Mesendoderm (in vitro differentiated cells): ENCODE data around the gene CFAP46.

Experiments
- DNase-seq: peaks from one replicate; pipeline ENCODE4 v3.0.0; 2013
- H2AK5ac ChIP-seq: 2 replicates; pipeline ENCODE4 v1.6.1; 2013; ENCODE audit warnings: low read length, inconsistent platforms
- H2BK120ac ChIP-seq: 2 replicates; pipeline ENCODE4 v1.6.1; 2013; ENCODE audit warnings: low read depth, mild to moderate bottlenecking, low read length, moderate library complexity, mixed read lengths
- H2BK15ac ChIP-seq: replicated peaks from 2 replicates; pipeline ENCODE4 v1.6.1; 2013; ENCODE audit warnings: low read depth, mild to moderate bottlenecking, moderate library complexity
- H2BK5ac ChIP-seq: 2 replicates; pipeline ENCODE4 v1.6.1; 2013; ENCODE audit warnings: low read length, inconsistent platforms
- H3K18ac ChIP-seq: 2 replicates; pipeline ENCODE4 v1.6.1; 2013; ENCODE audit warnings: mild to moderate bottlenecking, low read length, mixed read lengths
- H3K23ac ChIP-seq: one replicate; pipeline ENCODE4 v1.6.1; 2013; ENCODE audit warnings: low read length
- H3K27ac ChIP-seq: 2 replicates; pipeline ENCODE4 v1.5.1; 2013; ENCODE audit warnings: low read depth, mild to moderate bottlenecking, inconsistent platforms, low read length, moderate library complexity
- H3K27me3 ChIP-seq: 2 replicates; pipeline ENCODE4 v1.6.1; 2013; ENCODE audit warnings: low read length, control low read depth, mild to moderate bottlenecking, inconsistent platforms; ENCODE audit not compliant: insufficient read depth, poor library complexity
- H3K36me3 ChIP-seq: 2 replicates; pipeline ENCODE4 v1.6.1; 2013; ENCODE audit warnings: low read length, inconsistent platforms; ENCODE audit not compliant: control insufficient read depth, insufficient read depth
- H3K4ac ChIP-seq: one replicate; pipeline ENCODE4 v1.6.1; 2013; ENCODE audit warnings: low read depth, mild to moderate bottlenecking, low read length, moderate library complexity
- H3K4me1 ChIP-seq: 2 replicates; pipeline ENCODE4 v1.6.1; 2013; ENCODE audit warnings: low read depth, low read length, inconsistent platforms; ENCODE audit not compliant: control insufficient read depth
- H3K4me2 ChIP-seq: 2 replicates; pipeline ENCODE4 v1.6.1; 2013; ENCODE audit warnings: low read length
- H3K4me3 ChIP-seq: 2 replicates; pipeline ENCODE4 v1.5.1; 2013; ENCODE audit warnings: mild to moderate bottlenecking, low read length
- H3K56ac ChIP-seq: one replicate; pipeline ENCODE4 v1.6.1; 2013; ENCODE audit warnings: low read length
- H3K79me1 ChIP-seq: 2 replicates; pipeline ENCODE4 v1.6.1; 2013; ENCODE audit warnings: low read length, inconsistent platforms
- H3K79me2 ChIP-seq: 2 replicates; pipeline ENCODE4 v1.6.1; 2013; ENCODE audit warnings: mild to moderate bottlenecking, low read length; ENCODE audit not compliant: control insufficient read depth, insufficient read depth
- H3K9ac ChIP-seq: 2 replicates; pipeline ENCODE4 v1.6.1; 2013; ENCODE audit warnings: low read length, inconsistent platforms
- H4K5ac ChIP-seq: one replicate; pipeline ENCODE4 v1.6.1; 2013; ENCODE audit warnings: low read length
- H4K8ac ChIP-seq: one replicate; pipeline ENCODE4 v1.6.1; 2013; ENCODE audit warnings: low read depth, mild to moderate bottlenecking, control low read depth, low read length, moderate library complexity
- WGBS: extraction: QIAGEN DNeasy Blood & Tissue Kit; methylation state at CpG from one replicate; pipeline ENCODE4 v1.1.7; 2013; ENCODE audit warnings: low lambda C conversion rate, missing lambda C conversion rate; ENCODE audit not compliant: insufficient coverage; ENCODE audit errors: extremely low coverage; 5-methylcytosine and 5-hydroxymethylcytosine counted together

Gene CFAP46

DNA sequence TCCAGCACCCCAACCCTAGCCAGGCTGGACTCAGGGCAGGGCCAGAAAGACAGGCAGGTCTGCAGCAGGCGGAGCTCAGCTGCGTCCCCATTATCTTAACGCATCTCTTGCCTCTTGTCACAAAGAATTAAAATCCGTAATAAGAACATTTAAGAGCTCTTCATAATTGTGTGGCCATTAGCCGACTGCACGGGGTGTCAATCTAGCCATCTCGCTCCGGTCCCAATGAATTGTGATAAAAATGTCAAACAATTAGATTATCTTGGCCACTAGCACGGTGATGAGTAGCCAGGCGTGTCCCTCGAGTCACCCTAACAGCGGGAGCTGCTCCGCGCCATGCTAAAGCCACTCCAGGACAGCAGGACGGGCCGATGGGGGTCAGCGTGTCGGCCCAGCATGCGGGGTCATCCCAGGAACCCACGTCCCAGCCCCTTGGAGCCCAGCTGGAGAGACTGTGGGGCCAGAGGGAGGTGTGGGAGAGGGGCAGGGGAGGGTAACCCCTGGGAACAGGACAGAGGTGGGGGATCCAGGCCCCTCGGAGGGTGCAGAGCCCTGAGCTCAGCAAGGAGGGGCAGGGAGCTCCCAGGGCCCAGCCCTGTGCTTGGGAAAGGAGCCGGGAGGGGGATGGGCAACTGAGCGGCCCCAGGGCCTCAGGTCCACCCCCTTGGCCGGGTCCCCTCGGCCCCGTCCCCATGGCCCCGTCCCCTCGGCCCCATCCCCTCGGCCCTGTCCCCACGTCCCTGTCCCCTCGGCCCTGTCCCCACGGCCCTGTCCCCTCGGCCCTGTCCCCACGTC lies 138.8 kb downstream of the CFAP46 start:
- Histone ChIP-seq H3K27me3 (no peaks in the 10 kb centered on the region), H3K23ac (no peak overlapping the region), H2BK15ac (no peak overlapping the region), H3K4me2 (no peak overlapping the region), H3K36me3 (no peaks in the 10 kb centered on the region), H3K9ac (no peak overlapping the region), H3K56ac (no peak overlapping the region), H2BK120ac (no peak overlapping the region), H3K4me1 (no peaks in the 10 kb centered on the region), H3K18ac (no peak overlapping the region), H2BK5ac (no peak overlapping the region), H3K79me1 (no peaks in the 10 kb centered on the region), H4K8ac (no peak overlapping the region), H4K5ac (no peak overlapping the region), H3K27ac (no peak overlapping the region), H3K4me3 (no peak overlapping the region), H3K4ac (no peak overlapping the region), H3K79me2 (no peaks in the 10 kb centered on the region), H2AK5ac (no peak overlapping the region)
- no peak for DNase-seq
- WGBS = no CpG with 5 or more reads among the region's 34 CpGs

DNA sequence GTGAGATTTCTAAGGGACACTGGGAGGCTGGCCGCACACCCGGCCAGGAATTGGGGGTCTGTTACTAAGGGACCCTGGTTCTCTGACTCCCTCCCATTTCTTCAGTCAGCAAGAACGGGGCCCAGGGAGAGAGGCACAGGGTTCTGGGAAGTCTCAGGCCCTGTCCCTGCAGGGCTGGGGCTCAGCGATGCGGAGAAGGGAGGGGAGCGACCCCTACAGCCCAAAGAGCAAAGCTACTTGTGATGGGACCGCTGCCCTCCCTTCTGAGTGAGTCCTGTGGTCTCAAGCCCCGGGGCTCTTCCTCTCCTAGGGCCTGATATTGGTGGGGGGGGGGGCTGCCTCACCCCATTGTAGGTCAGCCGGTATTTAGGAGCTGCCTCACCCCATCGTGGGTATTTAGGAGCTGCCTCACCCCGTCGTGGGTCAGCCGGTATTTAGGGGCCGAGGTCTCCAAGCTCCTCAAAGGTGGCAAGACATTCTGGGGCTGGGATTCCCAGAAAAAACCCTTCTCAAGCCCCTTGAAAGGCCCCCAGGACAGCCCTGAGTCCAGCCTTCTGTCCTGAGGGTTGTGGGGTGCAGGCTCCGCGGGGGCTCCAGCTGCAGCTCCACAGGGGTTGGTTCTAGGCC lies 139.6 kb downstream of the CFAP46 start:
- H4K5ac ChIP-seq = no peak overlapping the region
- no peak overlapping the region for H2BK15ac ChIP-seq
- H3K18ac ChIP-seq = no peak overlapping the region
- no peak overlapping the region for H2BK120ac ChIP-seq
- H3K27ac ChIP-seq = no peak overlapping the region
- no peak overlapping the region for H3K4me2 ChIP-seq
- peak; percentile 65 for DNase-seq
- H3K56ac ChIP-seq = no peak overlapping the region
- H3K4ac ChIP-seq = no peak overlapping the region
- no peak overlapping the region for H3K23ac ChIP-seq
- no peak overlapping the region for H2AK5ac ChIP-seq
- no peaks in the 10 kb centered on the region for H3K4me1 ChIP-seq
- H3K4me3 ChIP-seq = no peak overlapping the region
- H3K79me2 ChIP-seq = no peaks in the 10 kb centered on the region
- no peaks in the 10 kb centered on the region for H3K27me3 ChIP-seq
- H3K79me1 ChIP-seq = no peaks in the 10 kb centered on the region
- no peak overlapping the region for H2BK5ac ChIP-seq
- H4K8ac ChIP-seq = no peak overlapping the region
- H3K9ac ChIP-seq = no peak overlapping the region
- no peaks in the 10 kb centered on the region for H3K36me3 ChIP-seq
- WGBS = no CpG with 5 or more reads among the region's 16 CpGs

DNA sequence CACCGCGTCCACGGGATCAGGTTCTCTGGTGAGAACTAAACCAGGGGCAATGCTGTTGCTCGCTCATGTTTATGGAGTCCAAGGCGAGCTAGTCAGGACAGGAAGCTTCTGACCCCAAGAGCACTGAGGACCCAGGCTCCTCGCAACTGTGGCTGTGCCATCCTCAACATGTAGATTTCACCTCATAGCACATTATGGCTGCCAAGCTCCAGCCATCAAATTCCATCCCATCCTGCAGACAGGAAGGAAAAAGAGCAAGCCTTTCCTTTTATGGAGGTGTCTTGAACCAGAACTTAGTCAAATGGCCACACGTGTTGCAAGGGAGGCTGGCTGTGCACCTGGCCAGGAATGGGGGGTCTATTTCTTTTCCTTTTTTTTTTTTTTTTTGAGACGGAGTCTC lies 140.3 kb downstream of the CFAP46 start:
- no peak overlapping the region for H3K4me3 ChIP-seq
- WGBS = no CpG with 5 or more reads among the region's 8 CpGs
- no peaks in the 10 kb centered on the region for H3K4me1 ChIP-seq
- H3K79me1 ChIP-seq = no peaks in the 10 kb centered on the region
- H2AK5ac ChIP-seq = no peak overlapping the region
- no peak for DNase-seq
- no peak overlapping the region for H3K9ac ChIP-seq
- H2BK120ac ChIP-seq = no peak overlapping the region
- no peak overlapping the region for H3K4me2 ChIP-seq
- no peak overlapping the region for H3K56ac ChIP-seq
- no peak overlapping the region for H3K18ac ChIP-seq
- no peak overlapping the region for H3K27ac ChIP-seq
- no peaks in the 10 kb centered on the region for H3K79me2 ChIP-seq
- H4K5ac ChIP-seq = no peak overlapping the region
- H4K8ac ChIP-seq = no peak overlapping the region
- no peak overlapping the region for H3K23ac ChIP-seq
- no peak overlapping the region for H2BK5ac ChIP-seq
- no peaks in the 10 kb centered on the region for H3K27me3 ChIP-seq
- H3K4ac ChIP-seq = no peak overlapping the region
- no peaks in the 10 kb centered on the region for H3K36me3 ChIP-seq
- H2BK15ac ChIP-seq = no peak overlapping the region

DNA sequence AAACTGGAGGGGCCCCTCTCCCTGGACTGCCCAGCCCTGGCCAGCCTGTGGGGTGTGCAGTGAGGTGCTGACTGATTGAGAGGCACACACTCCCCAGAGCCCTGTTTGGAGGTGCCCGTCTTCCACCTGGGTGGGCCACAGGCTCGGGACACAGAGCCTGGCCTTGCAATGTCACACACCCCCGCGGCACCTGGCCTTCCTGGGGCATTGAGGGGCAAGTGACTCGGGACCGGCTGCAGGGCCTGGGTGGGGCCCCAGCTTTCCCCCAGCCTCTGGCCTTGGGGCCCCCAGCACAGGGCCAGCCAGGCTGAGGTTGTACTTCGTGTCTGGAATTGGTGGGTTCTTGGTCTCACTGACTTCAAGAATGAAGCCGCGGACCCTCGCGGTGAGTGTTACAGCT lies 142.5 kb downstream of the CFAP46 start:
- Histone ChIP-seq H3K9ac (no peak overlapping the region), H3K4me2 (no peak overlapping the region), H2BK15ac (no peak overlapping the region), H3K79me2 (no peaks in the 10 kb centered on the region), H3K27ac (no peak overlapping the region), H2AK5ac (no peak overlapping the region), H3K36me3 (no peaks in the 10 kb centered on the region), H4K5ac (no peak overlapping the region), H4K8ac (no peak overlapping the region), H2BK5ac (no peak overlapping the region), H3K18ac (no peak overlapping the region), H3K4me3 (no peak overlapping the region), H3K27me3 (no peaks in the 10 kb centered on the region), H3K4me1 (no peaks in the 10 kb centered on the region), H3K4ac (no peak overlapping the region), H3K56ac (no peak overlapping the region), H3K23ac (no peak overlapping the region), H2BK120ac (no peak overlapping the region), H3K79me1 (no peaks in the 10 kb centered on the region)
- DNase-seq = no peak
- no CpG with 5 or more reads among the region's 11 CpGs for WGBS

DNA sequence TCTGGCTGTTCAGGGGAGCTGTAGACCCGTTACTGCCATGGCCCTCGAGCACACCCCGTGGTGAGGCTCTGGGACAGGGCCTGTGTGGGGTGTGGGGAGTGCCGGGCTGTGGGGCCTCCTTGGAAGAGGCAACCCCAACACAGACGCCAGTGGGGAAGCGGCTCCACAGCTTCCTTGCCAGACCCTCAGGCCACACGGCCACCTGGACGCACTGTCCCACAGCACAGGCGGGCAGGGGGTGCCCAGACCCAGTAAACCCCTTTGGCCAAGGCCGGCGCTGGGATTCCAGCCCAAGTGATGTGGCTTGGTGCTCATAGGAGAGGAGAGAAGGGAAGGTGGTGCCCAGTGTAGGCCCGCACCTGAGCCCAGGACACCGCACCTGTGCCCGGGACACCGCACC lies 143.5 kb downstream of the CFAP46 start:
- no peak overlapping the region for H4K8ac ChIP-seq
- no peak overlapping the region for H3K18ac ChIP-seq
- no peak overlapping the region for H2AK5ac ChIP-seq
- no CpG with 5 or more reads among the region's 15 CpGs for WGBS
- H2BK120ac ChIP-seq = no peak overlapping the region
- no peak overlapping the region for H3K23ac ChIP-seq
- no peaks in the 10 kb centered on the region for H3K36me3 ChIP-seq
- no peak overlapping the region for H3K56ac ChIP-seq
- no peak overlapping the region for H3K4me3 ChIP-seq
- H4K5ac ChIP-seq = no peak overlapping the region
- no peak for DNase-seq
- no peak overlapping the region for H3K27ac ChIP-seq
- H3K4me1 ChIP-seq = no peaks in the 10 kb centered on the region
- no peaks in the 10 kb centered on the region for H3K79me1 ChIP-seq
- H3K4me2 ChIP-seq = no peak overlapping the region
- H3K79me2 ChIP-seq = no peaks in the 10 kb centered on the region
- H2BK5ac ChIP-seq = no peak overlapping the region
- H3K4ac ChIP-seq = no peak overlapping the region
- H3K9ac ChIP-seq = no peak overlapping the region
- H2BK15ac ChIP-seq = no peak overlapping the region
- H3K27me3 ChIP-seq = no peaks in the 10 kb centered on the region
